Caco-2 (cell line): Measurements from ENCODE around the gene GC. TPM values are rescaled to one million over a fixed set of nuclear protein-coding genes. Genes with fewer than 3 reads are reported as not detected.

Source experiments
- BruUV-seq: library from RNA; stranded (reverse); fragments of 400-500 nt; replicated peaks from 2 replicates; lab custom pipeline; 2021; lab: Mats Ljungman, UMichigan
- CTCF ChIA-PET: fragments of 300-600 bp; sonication (Branson Sonifier 250); formaldehyde crosslinking; loops from one replicate; lab custom pipeline; 2022; ENCODE audit warnings: antibody characterized with exemption; lab: Charles Lee
- POLR2A ChIA-PET: fragments of 300-600 bp; sonication (Branson Sonifier 250); formaldehyde crosslinking; loops from one replicate; lab custom pipeline; 2022; ENCODE audit warnings: antibody characterized with exemption; lab: Charles Lee
- DNase-seq, 2 experiments: peaks; one replicate each; pipeline versions ENCODE4 v3.0.0 to v3.0.0-alpha.2; 2020 to 2022
- H3K27me3 ChIP-seq: replicated peaks from 2 replicates; pipeline ENCODE4 v1.6.0; 2011; ENCODE audit warnings: low read length; ENCODE audit not compliant: control insufficient read depth, insufficient read depth
- H3K36me3 ChIP-seq: 2 replicates; pipeline ENCODE4 v1.5.1; 2011; ENCODE audit warnings: low read length; ENCODE audit not compliant: control insufficient read depth, insufficient read depth
- H3K4me1 ChIP-seq: fragments of 250-450 bp; sonication (Bioruptor Pico); 2 replicates; pipeline ENCODE4 v1.5.1; 2020; ENCODE audit warnings: mild to moderate bottlenecking
- H3K4me3 ChIP-seq: 2 replicates; pipeline ENCODE4 v1.5.1; 2011; ENCODE audit warnings: low read depth, mild to moderate bottlenecking, control low read depth, low read length
- H3K9me3 ChIP-seq: fragments of 250-450 bp; sonication (Bioruptor Pico); 2 replicates; pipeline ENCODE4 v1.5.1; 2020; ENCODE audit warnings: mild to moderate bottlenecking, moderate library complexity
- H3K27ac Mint-ChIP-seq: one replicate; pipeline ENCODE4 v1.8.0; 2022; ENCODE audit warnings: mixed read lengths; ENCODE audit not compliant: unreplicated experiment
- H3K27me3 Mint-ChIP-seq: one replicate; pipeline ENCODE4 v1.8.0; 2022; ENCODE audit warnings: mixed read lengths; ENCODE audit not compliant: insufficient read depth, unreplicated experiment
- H3K36me3 Mint-ChIP-seq: one replicate; pipeline ENCODE4 v1.8.0; 2022; ENCODE audit warnings: mild to moderate bottlenecking, mixed read lengths; ENCODE audit not compliant: insufficient read depth, unreplicated experiment
- H3K4me1 Mint-ChIP-seq: one replicate; pipeline ENCODE4 v1.8.0; 2022; ENCODE audit warnings: low read depth, mixed read lengths; ENCODE audit not compliant: unreplicated experiment
- H3K4me3 Mint-ChIP-seq: one replicate; pipeline ENCODE4 v1.8.0; 2022; ENCODE audit warnings: mild to moderate bottlenecking, moderate library complexity, mixed read lengths; ENCODE audit not compliant: unreplicated experiment
- H3K9me3 Mint-ChIP-seq: one replicate; pipeline ENCODE4 v1.8.0; 2022; ENCODE audit warnings: mixed read lengths; ENCODE audit not compliant: unreplicated experiment
- intact Hi-C: fragments of 100-400 bp; cut with micrococcal nuclease; formaldehyde crosslinking; loops from one replicate; pipeline ENCODE4 v1.10.0; 2022; ENCODE audit not compliant: unreplicated experiment
- total RNA-seq: library from RNA; stranded (reverse); gene quantifications from 2 replicates; pipeline ENCODE4 v1.2.3, GENCODE V29; 2022
- TF ChIP-seq, protein P1 (sequence below), 2 experiments: fragments of 200-600 bp in 1 of 2; IDR thresholded peaks; 1 replicate in 1 of 2; 2 replicates in 1 of 2; pipeline versions ENCODE4 v1.5.1 to v1.8.0; 2011 to 2022; ENCODE audit warnings: antibody characterized with exemption in 1 of 2, control low read depth in 1 of 2, inconsistent platforms in 1 of 2, low read depth in 1 of 2, low read length in 1 of 2, mild to moderate bottlenecking in 1 of 2, moderate library complexity in 1 of 2; ENCODE audit not compliant: insufficient read depth in 1 of 2, severe bottlenecking in 1 of 2, unreplicated experiment in 1 of 2

Gene GC
- total RNA-seq, 1 experiment from 2014 or later: not detected

DNA sequence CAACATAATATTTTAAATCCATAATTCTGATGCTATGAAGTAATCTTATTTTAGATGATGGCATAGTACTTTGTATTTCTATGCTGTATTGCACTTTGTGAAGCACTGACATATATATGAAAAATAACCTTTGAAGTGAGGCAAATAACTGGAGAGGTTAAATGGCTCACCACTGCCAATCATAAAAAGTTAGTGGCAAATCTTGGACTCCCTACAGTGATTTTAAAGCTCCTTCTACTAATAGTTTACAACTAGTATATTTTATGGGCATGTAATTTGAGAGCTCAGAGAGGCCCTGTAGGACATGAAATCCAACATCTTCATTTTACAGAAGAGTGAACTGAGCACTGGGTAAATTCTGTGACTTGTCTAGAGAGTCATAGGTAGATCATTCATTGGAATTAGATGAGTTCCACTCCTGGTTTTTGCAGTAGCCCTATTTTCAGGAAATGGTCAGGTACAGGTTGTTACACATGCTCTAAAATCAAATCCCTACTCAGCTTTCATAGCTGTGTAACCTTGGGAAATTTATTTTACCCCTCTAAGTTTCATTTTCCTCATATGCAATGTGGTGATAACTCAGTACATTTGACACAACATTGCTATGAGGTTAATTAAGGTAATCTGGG, 804 bp upstream of the GC start:
- Mint-ChIP-seq H3K4me1 (no peaks in the 10 kb centered on the region), H3K36me3 (no peaks in the 10 kb centered on the region), H3K4me3 (no peak overlapping the region), H3K9me3 (no peaks in the 10 kb centered on the region), H3K27me3 (peaks cover 5% of the 10 kb centered on the region), H3K27ac (no peak overlapping the region)
- BruUV-seq: no TSS peak
- Histone ChIP-seq H3K4me1 (no peaks in the 10 kb centered on the region), H3K9me3 (no peaks in the 10 kb centered on the region), H3K36me3 (no peaks in the 10 kb centered on the region), H3K27me3 (no peaks in the 10 kb centered on the region), H3K4me3 (no peak overlapping the region)
- POLR2A ChIA-PET: no interaction called here
- TF ChIP-seq, protein P1, sequence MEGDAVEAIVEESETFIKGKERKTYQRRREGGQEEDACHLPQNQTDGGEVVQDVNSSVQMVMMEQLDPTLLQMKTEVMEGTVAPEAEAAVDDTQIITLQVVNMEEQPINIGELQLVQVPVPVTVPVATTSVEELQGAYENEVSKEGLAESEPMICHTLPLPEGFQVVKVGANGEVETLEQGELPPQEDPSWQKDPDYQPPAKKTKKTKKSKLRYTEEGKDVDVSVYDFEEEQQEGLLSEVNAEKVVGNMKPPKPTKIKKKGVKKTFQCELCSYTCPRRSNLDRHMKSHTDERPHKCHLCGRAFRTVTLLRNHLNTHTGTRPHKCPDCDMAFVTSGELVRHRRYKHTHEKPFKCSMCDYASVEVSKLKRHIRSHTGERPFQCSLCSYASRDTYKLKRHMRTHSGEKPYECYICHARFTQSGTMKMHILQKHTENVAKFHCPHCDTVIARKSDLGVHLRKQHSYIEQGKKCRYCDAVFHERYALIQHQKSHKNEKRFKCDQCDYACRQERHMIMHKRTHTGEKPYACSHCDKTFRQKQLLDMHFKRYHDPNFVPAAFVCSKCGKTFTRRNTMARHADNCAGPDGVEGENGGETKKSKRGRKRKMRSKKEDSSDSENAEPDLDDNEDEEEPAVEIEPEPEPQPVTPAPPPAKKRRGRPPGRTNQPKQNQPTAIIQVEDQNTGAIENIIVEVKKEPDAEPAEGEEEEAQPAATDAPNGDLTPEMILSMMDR (IDR thresholded peaks at IDR 0.05; ENCODE audit: insufficient read depth in 1 of 2, low read depth in 1 of 2, low read length in 1 of 2, severe bottlenecking in 1 of 2, unreplicated experiment in 1 of 2): no peak
- CTCF ChIA-PET: no interaction called here
- intact Hi-C loops: no loop called here
- DNase-seq: no peak

DNA sequence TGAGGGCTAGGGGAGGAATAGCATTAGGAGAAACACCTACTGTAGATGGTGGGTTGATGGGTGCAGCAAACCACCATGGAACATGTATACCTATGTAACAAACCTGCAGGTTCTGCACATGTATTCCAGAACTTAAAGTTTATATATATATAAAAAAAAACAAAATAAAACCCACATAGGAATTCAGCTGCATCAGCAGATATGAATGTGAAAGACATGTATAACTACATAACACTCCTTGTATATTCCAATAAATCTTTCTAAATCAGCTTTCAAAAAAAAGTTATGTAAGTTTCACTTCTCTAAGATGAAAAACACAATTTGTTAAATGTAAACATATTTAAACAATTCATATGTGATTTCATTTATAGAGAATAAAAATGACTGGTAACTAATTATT, 6.0 kb downstream of the GC start:
- Mint-ChIP-seq H3K4me3 (no peak overlapping the region), H3K9me3 (no peaks in the 10 kb centered on the region), H3K27me3 (no peaks in the 10 kb centered on the region), H3K27ac (no peak overlapping the region), H3K36me3 (no peaks in the 10 kb centered on the region), H3K4me1 (no peaks in the 10 kb centered on the region)
- Histone ChIP-seq H3K9me3 (no peaks in the 10 kb centered on the region), H3K36me3 (no peaks in the 10 kb centered on the region), H3K4me1 (no peaks in the 10 kb centered on the region), H3K4me3 (no peak overlapping the region), H3K27me3 (no peaks in the 10 kb centered on the region)
- ChIA-PET CTCF (no interaction called here), POLR2A (no interaction called here)
- TF ChIP-seq, protein P1 (IDR thresholded peaks at IDR 0.05; ENCODE audit: insufficient read depth in 1 of 2, low read depth in 1 of 2, low read length in 1 of 2, severe bottlenecking in 1 of 2, unreplicated experiment in 1 of 2): no peak
- intact Hi-C loops: loop anchor here (5.0 kb wide), 1 partner anchor 144 kb away; no protein-coding TSS in a partner anchor
- no TSS peak for BruUV-seq
- no peak for DNase-seq

DNA sequence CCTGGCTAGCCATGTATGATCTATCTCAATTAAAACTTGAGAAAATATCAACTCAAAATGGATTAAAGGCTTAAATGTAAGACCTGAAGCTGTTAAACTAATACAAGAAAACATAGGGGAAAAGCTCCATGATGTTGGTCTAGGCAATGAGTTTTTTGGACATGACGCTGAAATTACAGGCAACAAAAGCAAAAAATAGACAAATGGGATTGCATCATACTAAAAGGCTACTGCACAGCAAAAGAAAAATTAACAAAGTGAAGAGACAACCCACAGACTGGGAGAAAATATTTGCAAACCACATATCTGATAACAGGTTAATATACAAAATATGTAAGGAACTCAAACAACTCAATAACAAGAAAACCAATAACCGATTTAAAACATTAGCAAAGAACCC, 8.4 kb downstream of the GC start:
- BruUV-seq: no TSS peak
- no peaks in the 10 kb centered on the region for H3K36me3 Mint-ChIP-seq
- no peaks in the 10 kb centered on the region for H3K9me3 Mint-ChIP-seq
- intact Hi-C loops: loop anchor here (5.0 kb wide), 1 partner anchor 147 kb away; no protein-coding TSS in a partner anchor
- ChIA-PET POLR2A (no interaction called here), CTCF (no interaction called here)
- Histone ChIP-seq H3K9me3 (no peaks in the 10 kb centered on the region), H3K4me3 (no peak overlapping the region), H3K36me3 (no peaks in the 10 kb centered on the region), H3K27me3 (no peaks in the 10 kb centered on the region), H3K4me1 (no peaks in the 10 kb centered on the region)
- H3K27me3 Mint-ChIP-seq: no peaks in the 10 kb centered on the region
- H3K4me3 Mint-ChIP-seq: no peak overlapping the region
- no peak for DNase-seq
- no peak overlapping the region for H3K27ac Mint-ChIP-seq
- TF ChIP-seq, protein P1 (IDR thresholded peaks at IDR 0.05; ENCODE audit: insufficient read depth in 1 of 2, low read depth in 1 of 2, low read length in 1 of 2, severe bottlenecking in 1 of 2, unreplicated experiment in 1 of 2): no peak
- H3K4me1 Mint-ChIP-seq: no peaks in the 10 kb centered on the region
